Stomach smooth muscle (tissue), 2 donors: Measurements from ENCODE around the gene IQSEC2.

ENCODE experiments used
- H3K27ac ChIP-seq: one replicate; pipeline ENCODE4 v1.7.0; 2013; ENCODE audit warnings: mild to moderate bottlenecking, low read length, inconsistent platforms
- H3K27me3 ChIP-seq, 2 donors: one replicate each; pipeline ENCODE4 v1.7.0; 2013; ENCODE audit warnings: low read length in 2 of 2; ENCODE audit not compliant: insufficient read depth in 2 of 2, control insufficient read depth in 1 of 2
- H3K36me3 ChIP-seq, 2 donors: one replicate each; pipeline ENCODE4 v1.7.0; 2013; ENCODE audit warnings: low read length in 2 of 2; ENCODE audit not compliant: control insufficient read depth in 2 of 2, insufficient read depth in 2 of 2
- H3K4me1 ChIP-seq: one replicate; pipeline ENCODE4 v1.7.0; 2013; ENCODE audit warnings: low read length; ENCODE audit not compliant: control insufficient read depth, insufficient read depth
- H3K4me3 ChIP-seq, 2 donors: one replicate each; pipeline ENCODE4 v1.7.0; 2013; ENCODE audit warnings: low read length in 2 of 2
- H3K9ac ChIP-seq, 2 donors: one replicate each; pipeline ENCODE4 v1.7.0; 2013; ENCODE audit warnings: low read length in 2 of 2, mild to moderate bottlenecking in 1 of 2
- H3K9me3 ChIP-seq, 2 donors: one replicate each; pipeline ENCODE4 v1.7.0; 2013; ENCODE audit warnings: low read length in 2 of 2; ENCODE audit not compliant: control insufficient read depth in 2 of 2
- donor health status: healthy.
- donor health status: Pancreatic carcinoma.

IQSEC2 gene

DNA sequence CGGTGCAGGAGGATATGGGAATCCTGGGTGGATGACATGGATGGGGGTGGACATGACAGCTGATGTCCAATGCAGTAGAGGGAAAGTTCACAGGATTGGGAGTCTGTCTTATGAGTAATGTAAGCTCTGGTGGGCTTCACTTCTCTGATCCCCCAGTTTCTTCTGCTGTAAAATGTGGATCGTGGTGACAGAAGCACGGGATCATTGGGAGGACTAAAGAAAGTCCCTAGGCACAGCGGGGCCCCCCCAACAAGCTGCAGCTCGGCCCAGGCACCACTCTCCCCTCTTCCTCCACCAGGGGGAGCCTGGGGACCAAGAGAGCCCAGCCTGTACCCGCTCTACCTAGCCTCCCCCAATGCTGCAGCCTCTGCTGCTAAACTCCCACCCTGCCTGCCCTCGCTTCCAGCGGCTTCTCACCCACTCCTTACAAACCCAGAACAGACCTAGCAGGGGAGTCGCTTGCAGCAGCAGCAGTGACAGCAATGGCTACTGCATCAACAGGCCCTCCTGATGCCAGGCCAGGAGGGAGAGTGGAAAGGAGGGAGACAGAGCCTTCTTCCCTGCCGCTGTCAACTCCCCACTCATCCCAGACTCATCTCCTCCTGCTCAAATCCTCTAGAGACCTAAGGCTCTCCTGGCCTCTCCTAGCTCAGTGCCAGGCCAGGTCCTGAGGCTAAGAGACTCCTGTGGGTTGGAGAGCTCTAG, 36.1 kb upstream of the IQSEC2 start:
- no peaks in the 10 kb centered on the region for H3K9me3 ChIP-seq
- H3K9ac ChIP-seq: no peak overlapping the region
- no peak overlapping the region for H3K4me3 ChIP-seq
- H3K27me3 ChIP-seq: peaks cover 0 to 47% of the 10 kb centered on the region in 2 donors
- H3K36me3 ChIP-seq: no peaks in the 10 kb centered on the region
- H3K4me1 ChIP-seq: peaks cover 29% of the 10 kb centered on the region
- no peak overlapping the region for H3K27ac ChIP-seq

DNA sequence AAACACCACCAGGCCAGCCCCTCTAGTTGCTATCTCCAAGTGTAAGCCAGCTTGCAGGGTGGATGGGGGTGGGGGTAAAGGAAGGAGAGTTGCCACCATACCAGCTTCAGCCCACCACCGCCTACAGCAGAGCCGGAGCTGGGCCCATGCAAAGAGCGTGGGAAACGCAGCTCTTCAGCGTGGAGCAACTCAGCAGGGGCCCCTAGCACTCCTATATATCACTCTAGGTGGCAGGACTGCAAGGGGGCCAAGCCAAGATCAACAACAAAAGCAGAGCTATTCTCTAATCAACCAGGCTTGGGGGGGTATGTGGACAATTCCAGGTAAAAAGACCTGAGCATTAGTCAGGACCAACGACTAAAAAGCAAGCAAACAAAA, 35.5 kb upstream of the IQSEC2 start:
- H3K27me3 ChIP-seq: peaks cover 0 to 40% of the 10 kb centered on the region in 2 donors
- H3K4me3 ChIP-seq: no peak overlapping the region
- H3K27ac ChIP-seq: no peak overlapping the region
- H3K9me3 ChIP-seq: no peaks in the 10 kb centered on the region
- peaks cover 29% of the 10 kb centered on the region for H3K4me1 ChIP-seq
- H3K9ac ChIP-seq: no peak overlapping the region
- H3K36me3 ChIP-seq: no peaks in the 10 kb centered on the region

DNA sequence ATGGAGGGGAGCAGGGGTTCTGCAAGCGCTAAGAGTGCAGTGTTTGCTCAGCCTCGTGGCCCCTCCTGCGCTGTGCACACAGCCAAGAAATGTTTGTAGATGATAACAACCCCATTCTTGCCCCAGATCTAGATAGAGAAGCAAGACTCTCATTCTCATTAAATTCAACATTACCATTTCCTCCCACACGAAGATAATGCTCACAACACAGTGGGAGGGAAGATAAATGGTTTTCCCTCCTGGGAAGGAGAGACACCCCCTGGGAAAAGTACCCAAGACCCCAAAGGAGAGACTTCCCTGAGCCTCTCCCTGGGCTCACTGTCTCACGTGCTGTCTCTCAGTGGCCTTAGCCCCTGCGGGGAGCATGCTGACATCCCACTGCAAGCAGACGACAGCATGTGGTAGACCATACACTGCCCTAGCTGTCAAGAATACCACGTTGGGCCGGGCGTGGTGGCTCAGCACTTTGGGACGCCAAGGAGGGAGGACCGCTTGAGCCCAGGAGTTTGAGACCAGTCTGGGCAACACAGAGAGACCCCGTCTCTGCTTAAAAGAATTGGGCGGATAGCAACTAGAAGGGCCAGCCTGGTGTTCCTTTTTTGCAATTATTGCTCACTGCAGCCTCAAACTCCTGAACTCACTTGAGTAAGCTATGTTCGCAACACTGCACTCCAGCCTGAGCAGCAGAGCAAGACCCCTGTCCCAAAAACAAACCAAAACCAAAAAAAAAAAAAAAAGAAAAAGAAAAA, 34.9 kb upstream of the IQSEC2 start:
- H3K36me3 ChIP-seq: no peaks in the 10 kb centered on the region
- H3K4me3 ChIP-seq: no peak overlapping the region
- peaks cover 0 to 37% of the 10 kb centered on the region in 2 donors for H3K27me3 ChIP-seq
- peaks cover 29% of the 10 kb centered on the region for H3K4me1 ChIP-seq
- H3K9ac ChIP-seq: no peak overlapping the region
- no peak overlapping the region for H3K27ac ChIP-seq
- H3K9me3 ChIP-seq: no peaks in the 10 kb centered on the region

DNA sequence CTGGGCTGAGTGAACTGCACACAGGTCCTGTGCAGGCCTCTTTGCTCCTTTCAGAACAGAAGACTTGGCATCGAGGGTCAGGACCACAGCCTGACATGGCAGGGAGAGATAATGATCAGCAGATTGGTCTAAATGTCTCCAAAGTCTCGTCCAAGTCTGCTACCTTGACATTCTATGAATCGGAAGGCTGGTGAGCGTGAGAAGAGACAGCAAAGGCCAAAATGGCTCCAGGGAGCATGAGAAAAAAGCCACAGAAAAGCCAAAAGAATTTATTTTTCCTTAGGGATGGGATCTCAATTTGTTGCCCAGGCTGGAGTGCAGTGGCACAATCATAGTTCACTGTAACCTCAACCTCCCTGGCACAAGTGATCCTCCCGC, 32.3 kb upstream of the IQSEC2 start:
- no peak overlapping the region for H3K9ac ChIP-seq
- peaks cover 0 to 23% of the 10 kb centered on the region in 2 donors for H3K27me3 ChIP-seq
- H3K9me3 ChIP-seq: no peaks in the 10 kb centered on the region
- H3K4me1 ChIP-seq: peaks cover 8% of the 10 kb centered on the region
- H3K36me3 ChIP-seq: no peaks in the 10 kb centered on the region
- H3K4me3 ChIP-seq: no peak overlapping the region
- no peak overlapping the region for H3K27ac ChIP-seq

GRCh38 chrX:53312946-53313727, 31.8 kb upstream of the IQSEC2 start:
- no peak overlapping the region for H3K9ac ChIP-seq
- no peaks in the 10 kb centered on the region for H3K36me3 ChIP-seq
- H3K27me3 ChIP-seq: peaks cover 0 to 19% of the 10 kb centered on the region in 2 donors
- no peaks in the 10 kb centered on the region for H3K9me3 ChIP-seq
- H3K4me3 ChIP-seq: no peak overlapping the region
- no peak overlapping the region for H3K27ac ChIP-seq
- H3K4me1 ChIP-seq: peaks cover 5% of the 10 kb centered on the region

DNA sequence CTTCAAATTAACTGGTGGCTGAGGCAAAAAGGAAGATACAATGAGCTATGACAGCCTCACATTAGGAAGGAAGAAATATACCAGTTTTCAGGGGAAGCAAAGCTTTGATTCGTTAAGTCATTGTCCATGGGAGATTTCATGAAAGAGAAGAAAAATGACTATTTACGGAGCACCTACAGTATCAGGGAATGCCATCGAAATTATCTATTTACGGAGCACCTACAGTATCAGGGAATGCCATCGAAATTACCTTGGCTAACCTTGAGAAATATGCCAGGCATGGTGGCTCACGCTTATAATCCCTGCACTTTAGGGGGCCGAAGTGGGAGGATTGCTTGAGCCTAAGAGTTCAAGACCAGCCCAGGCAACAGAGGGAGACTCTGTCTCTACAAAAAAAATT, 28.5 kb upstream of the IQSEC2 start:
- Histone ChIP-seq H3K27ac (no peak overlapping the region), H3K27me3 (peaks cover 0 to 14% of the 10 kb centered on the region in 2 donors), H3K9ac (no peak overlapping the region), H3K4me3 (no peak overlapping the region), H3K9me3 (no peaks in the 10 kb centered on the region), H3K36me3 (no peaks in the 10 kb centered on the region), H3K4me1 (peaks cover 2% of the 10 kb centered on the region)

DNA sequence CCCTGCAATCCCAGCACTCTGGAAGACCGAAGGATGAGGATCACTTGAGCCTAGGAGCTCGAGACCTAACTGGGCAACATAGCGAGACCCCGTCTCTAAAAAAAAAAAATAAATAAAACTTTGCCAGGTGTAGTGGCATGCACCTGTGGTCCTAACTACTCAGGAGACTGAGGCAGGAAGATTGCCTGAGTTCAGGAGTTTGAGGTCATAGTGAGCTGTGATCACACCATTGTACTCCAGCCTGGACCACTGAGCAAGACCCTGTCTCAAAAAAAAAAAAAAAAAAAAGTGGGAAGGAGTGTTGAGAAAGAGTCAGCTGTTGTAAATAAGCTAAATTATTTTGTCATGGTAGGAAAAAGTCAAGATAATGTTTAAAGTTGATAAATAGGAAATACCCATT, 27.5 kb upstream of the IQSEC2 start:
- Histone ChIP-seq H3K36me3 (no peaks in the 10 kb centered on the region), H3K4me3 (no peak overlapping the region), H3K4me1 (peaks cover 2% of the 10 kb centered on the region), H3K9ac (no peak overlapping the region), H3K27ac (no peak overlapping the region), H3K9me3 (no peaks in the 10 kb centered on the region), H3K27me3 (peaks cover 0 to 9% of the 10 kb centered on the region in 2 donors)

DNA sequence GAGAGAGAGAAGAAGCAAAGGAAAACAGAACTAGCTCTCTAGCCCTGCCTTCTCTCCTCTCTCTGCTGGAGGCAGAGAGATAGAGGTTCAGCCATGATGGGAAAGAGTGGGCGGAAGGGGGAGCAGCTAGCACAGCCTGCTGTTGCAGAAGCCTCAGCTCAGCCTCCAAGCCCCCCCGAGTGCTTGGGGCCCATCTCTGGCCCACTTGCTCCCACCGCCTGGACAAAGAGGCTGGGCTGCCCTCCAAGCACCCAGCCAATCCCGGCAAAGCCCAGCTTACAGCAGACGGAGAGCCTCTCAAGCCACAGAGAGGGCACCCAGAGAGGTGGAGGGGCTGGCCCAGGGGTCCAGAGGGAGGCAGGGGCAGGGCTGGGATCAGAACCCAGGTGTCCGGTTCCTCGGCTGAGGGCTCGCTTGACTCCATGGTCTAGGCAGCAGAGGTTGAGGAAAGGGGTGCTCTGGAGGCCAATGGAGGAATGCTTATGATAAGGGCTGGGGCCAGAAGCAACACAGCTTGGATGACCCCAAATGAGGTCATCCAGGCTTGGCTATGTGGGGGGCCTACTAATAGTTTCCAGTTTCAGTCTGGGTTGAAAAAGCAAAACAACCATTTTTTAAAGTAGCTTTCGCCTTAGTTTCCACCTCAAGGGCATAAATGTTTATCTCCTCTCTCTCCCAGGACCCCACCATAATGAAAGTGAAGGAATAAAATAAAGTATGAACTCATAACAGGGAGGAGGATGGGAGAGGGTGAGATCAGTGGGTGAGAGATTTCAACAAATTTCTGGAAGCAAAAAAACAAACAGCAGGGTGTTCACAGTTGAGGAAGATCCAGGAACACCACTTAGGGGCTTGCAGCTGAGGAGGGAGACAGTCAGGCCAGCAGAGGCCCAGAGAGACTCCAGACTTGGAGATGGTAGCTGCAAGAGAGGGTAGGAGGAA, 24.9 kb upstream of the IQSEC2 start:
- Histone ChIP-seq H3K4me1 (peaks cover 2% of the 10 kb centered on the region), H3K27me3 (peaks cover 0 to 9% of the 10 kb centered on the region in 2 donors), H3K9me3 (no peaks in the 10 kb centered on the region), H3K36me3 (no peaks in the 10 kb centered on the region), H3K27ac (no peak overlapping the region), H3K4me3 (no peak overlapping the region), H3K9ac (no peak overlapping the region)

DNA sequence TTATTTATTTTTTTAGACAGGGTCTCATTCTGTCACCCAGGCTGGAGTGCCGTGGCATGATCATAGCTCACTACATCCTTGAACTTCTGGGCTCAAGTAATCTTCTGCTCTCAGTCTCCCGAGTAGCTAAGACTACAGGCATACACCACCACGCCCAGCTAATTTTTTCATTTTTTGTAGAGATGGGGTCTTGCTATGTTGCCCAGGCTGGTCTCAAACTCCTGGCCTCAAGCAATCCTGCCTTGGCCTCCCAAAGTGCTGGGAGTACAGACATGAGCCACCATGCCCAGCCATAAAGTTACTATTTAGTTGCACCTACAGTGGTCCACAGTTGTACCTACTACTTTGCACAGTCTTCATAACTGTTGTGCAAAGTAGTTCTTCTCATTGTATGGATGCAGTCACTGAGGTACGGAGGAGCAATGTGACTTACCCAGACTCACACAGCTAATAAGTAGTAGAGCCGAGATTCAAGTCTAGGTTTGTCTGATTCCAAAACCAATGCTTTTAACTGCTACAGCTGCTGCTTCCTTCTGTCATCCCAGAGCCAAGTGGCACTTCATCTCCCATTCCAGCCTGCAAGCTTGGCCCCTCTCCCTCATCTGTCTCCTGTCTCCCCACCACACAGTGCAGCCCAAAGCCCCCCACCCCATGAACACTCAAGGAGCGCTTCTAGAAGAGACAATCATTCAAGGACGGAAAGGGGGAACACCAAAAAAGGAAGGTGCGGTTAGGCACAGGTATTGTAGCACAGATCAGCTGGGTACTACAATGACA, 24.0 kb upstream of the IQSEC2 start:
- Histone ChIP-seq H3K27ac (no peak overlapping the region), H3K9ac (no peak overlapping the region), H3K27me3 (peaks cover 0 to 9% of the 10 kb centered on the region in 2 donors), H3K36me3 (no peaks in the 10 kb centered on the region), H3K4me1 (peaks cover 2% of the 10 kb centered on the region), H3K4me3 (no peak overlapping the region), H3K9me3 (no peaks in the 10 kb centered on the region)
